A673 (cell line): Measurements from ENCODE around the gene SDHAF1. TPM values are rescaled to one million over a fixed set of nuclear protein-coding genes. Genes with fewer than 3 reads are reported as not detected.

Experiments used
- BruUV-seq: library from RNA; stranded (reverse); fragments of 400-500 nt; replicated peaks from 2 replicates; lab custom pipeline; 2021; lab: Mats Ljungman, UMichigan
- CTCF ChIA-PET: fragments of 300-600 bp; sonication (Branson Sonifier 250); formaldehyde crosslinking; loops from one replicate; lab custom pipeline; 2022; ENCODE audit warnings: antibody characterized with exemption; lab: Charles Lee
- POLR2A ChIA-PET: fragments of 300-600 bp; sonication (Branson Sonifier 250); formaldehyde crosslinking; loops from one replicate; lab custom pipeline; 2022; ENCODE audit warnings: antibody characterized with exemption; ENCODE audit not compliant: low non-redundant PET; lab: Charles Lee
- DNase-seq: peaks from one replicate; pipeline ENCODE4 v3.0.0-alpha.2; 2015; ENCODE audit warnings: low spot score
- H3K27ac ChIP-seq: fragments of 200-600 bp; sonication (generic); 2 replicates; pipeline ENCODE4 v1.5.1; 2016; ENCODE audit warnings: mixed run types, low read depth, mild to moderate bottlenecking, mixed read lengths, antibody characterized with exemption, low read length; ENCODE audit not compliant: poor library complexity, severe bottlenecking
- H3K27me3 ChIP-seq: fragments of 200-600 bp; sonication (generic); replicated peaks from 2 replicates; pipeline ENCODE4 v1.6.1; 2017; ENCODE audit warnings: mixed run types, low read depth, mild to moderate bottlenecking, mixed read lengths, antibody characterized with exemption, low read length; ENCODE audit not compliant: insufficient read depth, poor library complexity
- H3K36me3 ChIP-seq: fragments of 200-600 bp; sonication (generic); 2 replicates; pipeline ENCODE4 v1.6.1; 2016; ENCODE audit warnings: mixed run types, mild to moderate bottlenecking, mixed read lengths, antibody characterized with exemption, low read length; ENCODE audit not compliant: insufficient read depth, poor library complexity, severe bottlenecking
- H3K4me1 ChIP-seq: fragments of 200-600 bp; sonication (generic); 2 replicates; pipeline ENCODE4 v1.6.1; 2017; ENCODE audit warnings: mixed run types, mild to moderate bottlenecking, mixed read lengths, antibody characterized with exemption, low read length; ENCODE audit not compliant: insufficient read depth, poor library complexity, severe bottlenecking
- H3K4me3 ChIP-seq: fragments of 200-600 bp; sonication (generic); 2 replicates; pipeline ENCODE4 v1.5.1; 2016; ENCODE audit warnings: low read depth, mixed run types, mild to moderate bottlenecking, mixed read lengths, low read length; ENCODE audit not compliant: poor library complexity, severe bottlenecking
- H3K9me3 ChIP-seq: fragments of 200-600 bp; sonication (generic); 2 replicates; pipeline ENCODE4 v1.6.1; 2016; ENCODE audit warnings: mixed run types, low read depth, mild to moderate bottlenecking, mixed read lengths, antibody characterized with exemption, low read length; ENCODE audit not compliant: poor library complexity, severe bottlenecking
- EZH2 ChIP-seq: fragments of 200-600 bp; sonication (generic); IDR thresholded peaks from 2 replicates; pipeline ENCODE4 v1.6.1; 2017; ENCODE audit warnings: borderline replicate concordance, low read depth, mild to moderate bottlenecking, mixed read lengths, antibody characterized with exemption, low read length; ENCODE audit not compliant: poor library complexity, severe bottlenecking
- intact Hi-C: fragments of 100-400 bp; cut with micrococcal nuclease; formaldehyde crosslinking; loops from one replicate; pipeline ENCODE4 v1.10.0; 2022; ENCODE audit not compliant: unreplicated experiment
- total RNA-seq: library from RNA; stranded (reverse); gene quantifications from 2 replicates; pipeline ENCODE4 v1.2.3, GENCODE V29; 2021
- TF ChIP-seq, protein P1 (sequence below): fragments of 300-800, 200-600 bp; sonication (generic); conservative IDR thresholded peaks from 2 replicates; pipeline ENCODE4 v1.5.1; 2017; ENCODE audit warnings: low read depth, mild to moderate bottlenecking, antibody characterized with exemption, low read length, moderate library complexity, mixed read lengths

Gene SDHAF1
- total RNA-seq, 1 experiment from 2014 or later, result 8.9 TPM

DNA sequence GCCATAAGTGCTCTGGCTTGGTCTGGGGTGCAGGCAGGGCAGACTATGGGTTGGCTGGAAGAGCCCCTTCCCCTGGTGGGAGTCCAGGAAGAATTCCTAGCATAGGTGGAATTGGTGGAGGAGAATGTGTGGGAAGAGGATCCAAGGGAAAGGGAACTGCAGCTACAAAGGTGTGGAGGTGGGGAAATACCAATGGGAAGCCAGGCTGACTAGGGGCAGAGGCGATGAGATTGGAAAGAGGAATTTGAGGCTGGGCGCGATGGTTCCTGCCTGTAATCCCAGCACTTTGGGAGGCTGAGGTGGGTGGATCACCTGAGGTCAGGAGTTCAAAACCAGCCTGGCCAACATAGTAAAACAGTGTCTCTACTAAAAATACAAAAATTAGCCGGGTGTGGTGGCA, 4.8 kb upstream of the SDHAF1 start:
- intact Hi-C loops, result no loop called here
- H3K27me3 ChIP-seq, result peaks cover 7% of the 10 kb centered on the region

DNA sequence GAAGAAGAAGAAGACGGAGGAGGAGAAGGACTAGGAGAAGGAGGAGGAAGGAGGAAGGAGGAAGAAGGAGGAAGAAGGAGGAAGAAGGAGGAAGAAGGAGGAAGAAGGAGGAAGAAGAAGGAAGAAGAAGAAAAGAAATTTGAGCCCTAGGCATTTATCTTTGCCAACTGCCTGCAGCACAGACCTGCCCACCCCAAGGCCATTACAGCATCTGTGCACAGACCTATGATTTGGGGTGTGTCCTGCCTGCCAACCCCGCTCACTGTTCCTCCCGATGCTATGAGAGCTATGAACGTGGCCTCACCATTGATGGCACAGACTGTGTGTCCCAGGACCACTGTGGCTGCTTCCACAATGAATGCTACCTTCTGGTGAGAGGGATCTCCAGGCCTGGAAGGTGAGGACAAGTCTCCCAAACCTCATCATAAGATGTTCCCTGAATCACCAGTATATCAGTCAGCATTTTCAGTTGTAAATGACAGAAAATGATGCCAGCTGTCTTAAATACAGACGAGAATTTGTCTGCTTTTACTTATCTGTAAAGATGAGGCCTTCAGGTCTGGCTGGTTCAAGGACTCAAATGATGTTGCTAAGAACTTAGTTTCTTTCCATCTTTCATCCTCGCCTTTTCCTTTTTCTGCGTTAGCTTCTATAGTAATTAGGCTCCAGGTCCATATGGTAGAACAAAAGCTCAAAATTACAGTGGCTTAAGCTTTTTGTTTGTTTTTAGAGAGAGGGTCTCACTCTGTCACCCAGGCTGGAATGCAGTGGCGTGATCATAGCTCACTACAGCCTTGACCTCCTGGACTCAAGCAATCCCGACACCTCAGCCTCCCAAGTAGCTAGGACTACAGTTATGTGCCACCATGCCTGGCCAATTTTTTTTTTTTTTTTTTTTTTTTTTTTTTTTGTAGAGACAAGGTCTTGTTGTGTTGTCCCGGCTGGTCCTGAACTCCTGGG, 3.9 kb upstream of the SDHAF1 start:
- intact Hi-C loops, result no loop called here
- DNase-seq, result no peak
- ChIA-PET CTCF (interaction anchor here (0.7 kb wide), 1 partner anchor 314 kb away, joined by 3 read pairs; no protein-coding TSS in a partner anchor), POLR2A (interaction anchor here (0.5 kb wide), 1 partner anchor 117 kb away, joined by 19 read pairs; no protein-coding TSS in a partner anchor)
- H3K4me1 ChIP-seq, result peaks cover 12% of the 10 kb centered on the region
- TF ChIP-seq, protein P1, sequence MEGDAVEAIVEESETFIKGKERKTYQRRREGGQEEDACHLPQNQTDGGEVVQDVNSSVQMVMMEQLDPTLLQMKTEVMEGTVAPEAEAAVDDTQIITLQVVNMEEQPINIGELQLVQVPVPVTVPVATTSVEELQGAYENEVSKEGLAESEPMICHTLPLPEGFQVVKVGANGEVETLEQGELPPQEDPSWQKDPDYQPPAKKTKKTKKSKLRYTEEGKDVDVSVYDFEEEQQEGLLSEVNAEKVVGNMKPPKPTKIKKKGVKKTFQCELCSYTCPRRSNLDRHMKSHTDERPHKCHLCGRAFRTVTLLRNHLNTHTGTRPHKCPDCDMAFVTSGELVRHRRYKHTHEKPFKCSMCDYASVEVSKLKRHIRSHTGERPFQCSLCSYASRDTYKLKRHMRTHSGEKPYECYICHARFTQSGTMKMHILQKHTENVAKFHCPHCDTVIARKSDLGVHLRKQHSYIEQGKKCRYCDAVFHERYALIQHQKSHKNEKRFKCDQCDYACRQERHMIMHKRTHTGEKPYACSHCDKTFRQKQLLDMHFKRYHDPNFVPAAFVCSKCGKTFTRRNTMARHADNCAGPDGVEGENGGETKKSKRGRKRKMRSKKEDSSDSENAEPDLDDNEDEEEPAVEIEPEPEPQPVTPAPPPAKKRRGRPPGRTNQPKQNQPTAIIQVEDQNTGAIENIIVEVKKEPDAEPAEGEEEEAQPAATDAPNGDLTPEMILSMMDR, result no peak
- TF ChIP-seq EZH2, result no peak
- no TSS peak for BruUV-seq
- H3K36me3 ChIP-seq, result no peaks in the 10 kb centered on the region
- no peak overlapping the region for H3K4me3 ChIP-seq
- H3K27me3 ChIP-seq, result peaks cover 7% of the 10 kb centered on the region
- H3K27ac ChIP-seq, result no peak overlapping the region
- no peaks in the 10 kb centered on the region for H3K9me3 ChIP-seq

More for the DNA sequence above, 4.8 kb upstream of the SDHAF1 start:
- DNase-seq, result no peak
- Histone ChIP-seq H3K4me1 (peaks cover 8% of the 10 kb centered on the region), H3K4me3 (no peak overlapping the region), H3K27ac (no peak overlapping the region), H3K9me3 (no peaks in the 10 kb centered on the region), H3K36me3 (no peaks in the 10 kb centered on the region)
- ChIA-PET POLR2A (no interaction called here), CTCF (interaction anchor here (0.7 kb wide), 1 partner anchor 313 kb away, joined by 3 read pairs; no protein-coding TSS in a partner anchor)
- no TSS peak for BruUV-seq
- no peak for TF ChIP-seq EZH2
- TF ChIP-seq, protein P1, result no peak

DNA sequence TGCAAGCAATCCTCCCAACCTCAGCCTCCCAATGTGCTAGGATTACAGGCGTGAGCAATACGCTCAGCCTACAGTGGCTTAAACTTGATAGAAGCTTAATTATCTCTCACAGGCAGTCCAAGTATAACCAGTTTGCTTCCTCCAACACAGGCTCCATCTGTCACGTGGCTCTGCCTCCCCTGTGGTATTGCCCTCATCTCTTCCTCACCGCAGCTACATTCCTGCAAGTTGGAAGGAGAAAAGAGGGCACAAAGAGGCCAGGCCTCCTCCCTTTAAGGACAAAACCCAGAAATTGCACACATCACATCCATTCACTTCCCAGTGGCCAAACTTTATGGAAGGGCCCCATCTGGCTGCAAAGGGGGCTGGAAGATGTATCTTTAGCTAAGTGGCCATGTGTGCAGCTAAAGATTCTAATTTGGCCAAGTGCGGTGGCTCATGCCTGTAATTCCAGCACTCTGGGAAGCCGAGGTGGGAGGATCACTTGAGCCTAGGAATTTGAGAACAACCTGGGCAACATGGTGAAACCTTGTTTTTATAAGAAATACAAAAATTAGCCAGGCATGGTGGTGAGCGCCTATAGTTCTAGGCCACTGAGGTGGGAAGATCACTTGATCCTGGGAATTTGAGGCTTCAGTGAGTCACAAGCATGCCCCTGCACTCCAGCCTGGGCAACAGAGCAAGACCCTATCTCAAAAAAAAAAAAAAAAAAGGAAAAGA, 3.1 kb upstream of the SDHAF1 start:
- Histone ChIP-seq H3K9me3 (no peaks in the 10 kb centered on the region), H3K4me3 (no peak overlapping the region), H3K27me3 (peaks cover 1% of the 10 kb centered on the region), H3K36me3 (no peaks in the 10 kb centered on the region), H3K27ac (no peak overlapping the region), H3K4me1 (peaks cover 15% of the 10 kb centered on the region)
- POLR2A ChIA-PET, result interaction anchor here (0.5 kb wide), 1 partner anchor 116 kb away, joined by 19 read pairs; no protein-coding TSS in a partner anchor
- DNase-seq, result no peak
- TF ChIP-seq EZH2, result no peak
- TF ChIP-seq, protein P1, result no peak
- BruUV-seq, result no TSS peak
- intact Hi-C loops, result no loop called here
- CTCF ChIA-PET, result no interaction called here
